Right hindlimb (tissue), 1 donor: ENCODE measurements around the gene POLR2E.
A peak's percentile ranks its signal among the peaks of the same experiment; 100 is the strongest.
"Not testable (repeated sequence)": the region's sequence is repeated elsewhere in the genome, so short reads cannot be mapped to it uniquely, and the experiment has no call there.

Experiments
- DNase-seq: peaks from one replicate; pipeline ENCODE4 v3.0.0-alpha.2; 2018

POLR2E gene

DNA sequence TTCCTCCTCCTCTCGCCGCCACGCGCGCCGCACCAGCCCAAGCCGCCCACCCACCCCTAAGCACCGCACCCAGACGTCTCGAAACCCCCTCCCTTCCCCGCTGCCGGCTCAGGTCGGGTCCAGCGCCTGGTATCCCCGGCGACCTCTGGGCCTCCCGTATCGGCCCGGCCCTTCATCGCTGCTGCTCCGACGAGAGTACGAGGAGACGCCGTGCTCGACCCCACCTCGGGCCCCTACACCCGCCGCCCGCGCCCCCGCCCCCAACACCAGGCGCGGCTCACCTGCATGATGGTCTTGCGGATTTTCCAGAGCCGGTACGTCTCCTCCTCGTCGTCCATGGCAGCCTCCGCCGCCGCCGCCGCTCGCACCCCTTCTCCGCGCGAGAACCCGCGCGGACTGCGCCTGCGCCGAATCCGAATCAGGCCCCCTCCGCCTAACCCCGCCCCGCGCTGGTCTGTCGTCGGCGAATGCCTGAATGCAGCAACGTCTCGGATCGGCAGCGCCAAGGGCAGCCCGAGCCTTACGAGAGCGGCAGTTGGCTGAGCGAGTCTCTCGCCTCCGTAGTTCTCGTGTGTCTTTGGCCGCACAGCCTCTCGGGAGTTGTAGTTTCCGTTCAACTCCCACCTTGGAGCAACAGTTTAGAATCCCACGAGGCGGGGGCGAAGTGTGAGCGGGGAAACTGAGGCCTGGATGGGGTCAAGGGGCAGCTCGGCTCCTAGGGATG lies at the start of gene POLR2E:
TSS of gene POLR2E (minus strand) at position 398 of the 724 bp plus-strand sequence. CDS start at position 338, 60 bp downstream.
- peak; percentile 98 for DNase-seq

DNA sequence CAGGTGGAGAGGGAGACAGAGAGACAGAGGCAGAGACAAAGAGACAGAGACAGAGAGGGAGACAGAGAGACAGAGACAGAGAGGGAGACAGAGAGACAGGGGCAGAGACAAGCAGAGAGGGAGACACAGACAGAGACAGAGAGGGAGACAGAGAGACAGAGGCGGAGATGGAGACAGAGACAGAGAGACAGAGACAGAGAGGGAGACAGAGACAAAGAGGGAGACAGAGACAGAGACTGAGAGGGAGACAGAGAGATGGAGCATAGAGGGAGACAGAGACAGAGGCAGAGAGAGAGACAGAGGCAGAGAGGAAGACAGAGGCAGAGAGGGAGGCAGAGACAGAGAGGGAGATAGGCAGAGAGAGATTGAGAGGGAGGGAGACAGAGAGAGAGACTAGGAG lies 49.6 kb upstream of the POLR2E start:
- DNase-seq, result no peak

DNA sequence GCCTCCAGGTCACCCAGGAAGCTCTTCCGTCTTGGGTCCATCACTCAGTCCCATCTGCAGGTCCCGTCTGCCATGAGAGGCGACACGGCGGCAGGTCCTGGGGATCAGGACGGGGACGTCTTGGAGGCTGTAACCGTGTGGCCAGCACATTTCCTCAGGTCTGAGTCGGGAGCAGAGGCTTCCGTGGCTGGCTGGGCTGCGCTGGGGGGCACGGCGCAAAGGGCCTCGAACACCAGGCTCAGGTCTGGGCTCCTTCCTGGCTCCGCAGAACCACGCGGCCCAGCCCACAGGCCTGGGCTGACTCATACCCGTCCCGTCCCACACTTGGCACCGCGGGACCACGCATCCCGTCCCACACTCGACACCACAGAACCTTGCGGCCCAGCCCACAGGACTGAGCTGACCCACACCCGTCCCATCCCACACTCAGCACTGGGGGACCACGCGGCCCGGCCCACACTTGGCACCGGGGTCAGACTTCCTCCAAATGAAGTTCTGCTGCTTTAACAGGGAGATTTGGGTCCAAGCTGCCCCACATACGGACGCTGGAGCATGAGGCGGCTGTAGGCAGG lies 48.7 kb upstream of the POLR2E start:
- DNase-seq, result no peak

DNA sequence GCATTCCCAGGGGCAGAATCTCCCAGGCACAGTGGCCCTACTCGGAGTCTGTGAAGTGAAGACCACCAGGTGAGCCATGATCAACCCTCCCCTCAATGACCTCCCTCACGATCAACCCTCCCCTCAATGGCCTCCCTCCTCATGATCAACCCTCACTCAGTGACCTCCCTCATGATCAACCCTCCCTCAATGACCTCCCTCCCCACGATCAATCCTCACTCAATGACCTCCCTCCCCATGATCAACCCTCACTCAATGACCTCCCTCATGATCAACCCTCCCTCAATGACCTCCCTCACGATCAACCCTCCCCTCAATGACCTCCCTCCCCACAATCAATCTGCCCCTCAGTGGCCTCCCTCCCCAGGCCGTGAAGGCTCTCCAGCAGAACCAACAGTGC lies 46.8 kb upstream of the POLR2E start:
- DNase-seq, result no peak

DNA sequence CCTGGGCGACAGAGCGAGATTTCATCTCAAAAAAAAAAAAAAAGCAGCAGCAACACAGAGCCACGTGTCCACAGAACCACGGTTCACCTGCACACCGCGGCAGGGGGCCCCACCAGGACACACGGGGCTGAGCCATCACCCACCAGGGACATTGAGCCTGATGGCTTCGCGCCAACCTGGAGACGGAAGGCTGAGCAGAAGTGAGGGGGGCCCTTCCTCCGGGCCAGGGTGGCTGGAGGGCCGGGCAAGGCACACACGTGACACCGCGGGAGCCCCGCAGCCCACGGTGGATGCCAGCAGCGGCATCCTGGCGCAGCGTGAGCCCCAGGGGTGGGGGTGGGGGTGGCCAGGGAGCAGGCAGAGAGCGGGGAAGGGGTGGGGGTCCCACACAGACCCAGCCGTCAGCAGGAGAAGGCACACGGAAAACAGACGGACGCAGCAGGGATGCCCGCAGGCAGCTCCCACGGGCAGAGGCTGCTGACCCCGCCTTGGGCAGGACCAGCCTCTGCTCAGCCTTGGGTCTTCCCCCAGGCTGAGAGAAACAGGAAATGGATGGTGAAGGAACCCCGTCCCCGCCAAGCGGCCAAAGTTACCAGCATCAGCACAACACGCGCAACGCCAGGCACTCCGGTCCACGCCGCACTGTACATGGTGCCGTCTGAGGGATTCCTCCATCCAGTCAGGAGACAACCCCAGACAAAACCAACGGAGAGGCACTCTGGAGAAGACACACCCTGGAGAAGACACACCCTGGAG lies 45.3 kb upstream of the POLR2E start:
- DNase-seq, result no peak

DNA sequence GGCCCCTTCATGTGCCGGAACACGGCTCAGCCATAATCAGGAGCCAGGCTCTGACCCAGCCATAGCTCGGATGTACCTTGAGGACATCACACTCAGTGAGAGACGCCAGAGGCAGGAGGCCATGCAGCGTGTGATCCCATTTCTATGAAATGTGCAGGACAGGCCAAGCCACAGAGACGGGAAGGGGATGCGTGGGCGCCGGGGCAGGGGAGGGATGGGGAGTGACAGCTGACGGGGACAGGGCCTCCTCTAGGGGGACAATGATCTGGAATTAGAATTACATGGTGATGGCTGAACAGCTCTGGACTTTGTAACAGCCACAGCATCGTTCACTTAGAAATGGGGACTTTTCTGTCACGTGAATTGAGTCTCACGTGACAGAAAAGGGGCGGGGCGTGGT lies 44.0 kb upstream of the POLR2E start:
- no peak for DNase-seq

- DNase-seq, result no peak
Observed at GRCh38 chr19:1138121-1138520, 42.9 kb upstream of the POLR2E start.

GRCh38 chr19:1136621-1137317 lies 41.6 kb upstream of the POLR2E start:
- DNase-seq, result no peak

GRCh38 chr19:1136201-1136600 lies 41.0 kb upstream of the POLR2E start:
- DNase-seq, result no peak

- DNase-seq, result no peak
Observed at GRCh38 chr19:1135454-1135853, 40.3 kb upstream of the POLR2E start.

- no peak for DNase-seq
Observed at GRCh38 chr19:1134431-1134830, 39.3 kb upstream of the POLR2E start.

GRCh38 chr19:1133471-1133929 lies 38.3 kb upstream of the POLR2E start:
- DNase-seq, result no peak

DNA sequence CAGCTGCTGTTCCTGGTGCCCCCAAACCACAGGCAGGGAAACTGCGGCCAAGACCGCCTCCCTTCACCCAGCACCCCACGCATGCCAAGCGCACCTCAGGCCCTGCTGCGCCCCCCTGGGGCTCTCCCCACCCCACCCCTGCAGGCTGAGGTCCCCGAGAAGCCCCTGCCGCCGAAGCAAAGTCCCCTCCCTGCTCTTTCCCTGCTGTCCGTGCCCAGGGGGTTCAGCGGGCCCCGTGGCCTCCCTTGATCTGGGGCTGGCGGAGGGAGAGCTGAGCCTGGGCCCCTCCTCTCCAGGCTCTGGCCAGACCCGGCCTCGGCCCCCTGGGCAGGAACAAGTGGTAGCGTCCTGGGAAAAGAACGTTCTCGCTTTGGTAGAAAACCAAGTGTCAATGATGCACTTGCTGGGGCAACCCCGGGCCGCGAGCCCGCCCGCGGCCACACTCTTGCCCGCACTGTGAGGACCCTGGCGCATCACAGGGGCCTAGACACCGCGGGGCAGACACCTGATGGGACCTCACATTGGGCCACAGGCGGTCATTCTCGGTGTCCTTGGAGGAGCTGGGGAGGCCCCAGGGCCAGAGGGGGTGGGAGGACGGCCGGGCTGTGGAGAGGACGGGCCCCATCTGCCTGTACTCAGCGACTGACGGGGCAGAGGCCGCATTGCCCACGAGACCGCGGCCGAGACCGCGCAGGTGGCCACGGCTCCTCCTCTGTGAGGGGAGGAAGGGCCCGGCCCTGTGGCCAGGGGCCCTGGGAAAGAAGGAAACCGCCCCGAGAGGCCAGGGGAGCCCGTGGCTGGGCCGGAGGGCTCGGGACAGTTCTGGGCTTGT lies 37.6 kb upstream of the POLR2E start:
- no peak for DNase-seq

- DNase-seq, result peak; percentile 85
Observed at GRCh38 chr19:1131718-1132551, 36.8 kb upstream of the POLR2E start.

GRCh38 chr19:1130771-1131717 lies 35.9 kb upstream of the POLR2E start:
- DNase-seq, result no peak

- DNase-seq, result no peak
Observed at GRCh38 chr19:1129535-1129934, 34.4 kb upstream of the POLR2E start.

DNA sequence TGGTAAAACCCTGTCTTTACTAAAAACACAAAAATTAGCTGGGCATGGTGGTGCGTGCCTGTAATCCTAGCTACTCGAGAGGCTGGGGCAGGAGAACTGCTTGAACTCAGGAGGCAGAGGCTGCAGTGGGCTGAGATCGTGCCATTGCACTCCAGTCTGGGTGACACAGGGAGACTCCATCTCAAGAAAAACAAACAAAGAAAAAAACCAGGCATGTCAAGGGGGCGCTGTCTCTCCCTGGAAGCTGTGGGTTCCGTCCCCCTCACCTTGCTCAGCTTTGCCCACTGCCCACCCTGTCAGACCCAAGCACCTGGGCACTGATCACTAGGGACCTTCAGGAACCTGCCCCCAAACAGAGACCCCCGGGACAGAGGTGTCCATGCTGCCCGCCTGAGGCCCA lies 33.9 kb upstream of the POLR2E start:
- not testable (repeated sequence) for DNase-seq

DNA sequence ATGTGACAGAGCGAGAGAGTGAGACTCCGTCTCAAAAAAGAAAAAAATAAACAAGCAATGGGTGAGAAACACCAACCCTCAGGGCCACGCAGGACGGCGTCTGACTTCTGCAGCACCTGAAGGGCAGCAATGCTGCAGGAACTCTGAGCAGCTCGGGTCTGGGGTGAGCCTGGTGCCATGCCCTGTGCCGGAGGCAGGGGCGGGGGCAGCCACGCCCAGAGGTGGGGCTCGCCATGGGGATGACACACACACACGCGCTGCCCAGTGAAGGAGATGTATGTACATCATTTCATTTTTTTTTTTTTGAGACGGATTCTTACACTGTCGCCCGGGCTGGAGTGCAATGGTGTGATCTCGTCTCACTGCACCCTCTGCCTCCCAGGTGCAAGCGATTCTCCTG lies 32.9 kb upstream of the POLR2E start:
- no peak for DNase-seq

DNA sequence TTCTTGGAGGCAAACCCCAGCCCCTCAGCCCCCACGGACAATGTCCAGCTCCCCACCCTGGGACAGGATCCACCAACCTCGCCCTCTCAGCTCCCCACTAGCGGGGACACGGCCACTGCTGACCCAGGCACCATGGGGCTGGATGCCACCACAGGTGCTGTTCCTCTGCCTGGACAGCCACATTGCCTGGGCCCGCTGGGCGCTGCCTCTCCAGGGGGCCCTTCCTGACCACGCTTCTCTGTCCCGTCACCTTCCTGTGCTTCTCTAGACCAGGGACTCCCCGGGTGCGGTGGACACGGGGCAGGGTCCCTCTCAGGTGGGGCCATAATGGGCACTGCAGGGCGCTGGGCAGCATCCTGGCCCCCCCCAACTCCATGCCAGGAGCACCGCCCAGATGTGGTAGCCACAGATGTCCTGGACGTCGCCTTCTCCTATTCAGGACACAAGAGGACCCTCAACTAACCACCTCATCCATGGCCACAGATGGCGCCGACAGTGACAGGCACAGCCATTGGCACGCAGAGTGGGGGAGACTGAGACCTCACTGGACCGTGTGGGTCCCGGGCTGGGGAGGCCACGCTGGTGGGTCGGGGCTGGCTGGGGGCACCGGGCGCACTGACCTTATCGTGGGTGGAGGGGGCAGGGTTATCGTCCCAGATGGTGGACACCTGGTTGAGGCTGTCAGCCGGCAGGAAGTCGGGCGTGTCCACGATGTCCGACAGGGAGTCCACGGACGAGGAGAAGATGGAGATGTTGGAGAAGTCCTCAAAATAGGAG lies 32.0 kb upstream of the POLR2E start:
- no peak for DNase-seq
